Measurements from ENCODE around the gene SFPQ.
"Not testable (repeated sequence)": the region's sequence is repeated elsewhere in the genome, so short reads cannot be mapped to it uniquely, and the experiment has no call there.

Gene SFPQ

GRCh38 chr1:35186239-35186638 is 6.7 kb downstream of the SFPQ start:
- DNase-seq, result no peak

- no peak for DNase-seq
Measured at GRCh38 chr1:35185200-35185599, 7.7 kb downstream of the SFPQ start.

GRCh38 chr1:35184495-35185199 is 8.3 kb downstream of the SFPQ start:
- no peak for DNase-seq

DNA sequence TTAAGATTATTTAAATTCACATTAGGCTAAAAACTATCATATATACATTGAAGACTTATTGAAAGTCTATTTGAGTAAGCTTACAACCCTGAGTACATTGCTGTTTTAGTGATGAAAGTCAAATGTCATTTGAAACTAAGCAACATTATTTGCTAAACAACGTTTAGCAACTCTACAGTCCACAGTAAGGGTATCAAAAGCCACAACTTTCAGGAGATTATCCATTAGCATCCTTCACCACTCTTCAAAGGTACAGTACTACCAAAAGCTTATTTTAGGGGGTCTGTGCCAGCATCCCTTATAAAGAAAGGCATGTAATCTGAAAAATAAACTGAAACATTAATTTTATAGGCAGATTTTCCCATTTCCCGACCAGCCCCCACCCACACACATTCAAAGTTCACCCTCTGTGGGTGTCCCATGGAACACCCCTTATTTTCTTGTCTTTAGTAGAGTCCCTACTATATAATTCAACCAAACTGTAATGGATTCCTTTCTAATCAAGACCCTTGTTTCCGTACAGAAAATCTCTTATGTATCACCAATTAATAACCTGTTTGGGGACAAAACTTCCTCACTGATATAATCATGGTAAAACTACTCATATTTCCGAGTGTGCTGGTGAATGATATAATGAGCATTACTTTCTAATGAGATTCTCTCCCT is 11.0 kb downstream of the SFPQ start:
- no peak for DNase-seq

- no peak for DNase-seq
Measured at GRCh38 chr1:35180776-35181374, 12.1 kb downstream of the SFPQ start.

GRCh38 chr1:35179908-35180307 is 13.0 kb downstream of the SFPQ start:
- DNase-seq, result no peak

GRCh38 chr1:35178874-35179380 is 14.0 kb downstream of the SFPQ start:
- no peak for DNase-seq

- DNase-seq, result no peak
Measured at GRCh38 chr1:35178295-35178695, 14.7 kb downstream of the SFPQ start.

DNA sequence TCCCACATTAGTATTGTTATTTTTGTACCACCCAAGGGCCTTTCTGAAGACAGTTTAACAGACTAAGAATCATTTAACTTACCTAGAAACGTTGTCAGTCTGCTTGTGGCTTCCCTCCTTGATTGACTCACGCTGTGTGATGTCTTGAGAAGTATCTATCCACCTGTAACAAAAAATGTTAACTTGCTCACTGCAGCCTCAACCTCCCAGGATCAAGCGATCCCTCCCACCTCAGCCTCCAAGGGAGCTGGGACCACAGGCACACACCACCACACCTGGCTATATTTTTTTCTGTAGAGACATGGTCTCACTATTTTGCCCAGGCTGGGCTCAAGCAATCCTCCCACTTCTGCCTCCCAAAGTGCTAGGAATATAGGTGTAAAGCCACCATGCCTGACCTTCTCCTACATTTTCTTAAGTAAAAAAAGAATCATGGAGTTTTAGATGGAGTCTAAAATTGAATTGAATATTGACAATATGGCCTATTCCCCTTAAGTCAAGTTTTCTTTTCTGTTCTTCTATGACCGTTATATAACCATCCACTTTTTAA is 15.6 kb downstream of the SFPQ start:
- DNase-seq, result no peak

- no peak for DNase-seq
Measured at GRCh38 chr1:35175602-35176001, 17.3 kb downstream of the SFPQ start.

- DNase-seq, result no peak
Measured at GRCh38 chr1:35175098-35175576, 17.8 kb downstream of the SFPQ start.

- DNase-seq, result no peak
Measured at GRCh38 chr1:35173909-35174540, 18.9 kb downstream of the SFPQ start.

DNA sequence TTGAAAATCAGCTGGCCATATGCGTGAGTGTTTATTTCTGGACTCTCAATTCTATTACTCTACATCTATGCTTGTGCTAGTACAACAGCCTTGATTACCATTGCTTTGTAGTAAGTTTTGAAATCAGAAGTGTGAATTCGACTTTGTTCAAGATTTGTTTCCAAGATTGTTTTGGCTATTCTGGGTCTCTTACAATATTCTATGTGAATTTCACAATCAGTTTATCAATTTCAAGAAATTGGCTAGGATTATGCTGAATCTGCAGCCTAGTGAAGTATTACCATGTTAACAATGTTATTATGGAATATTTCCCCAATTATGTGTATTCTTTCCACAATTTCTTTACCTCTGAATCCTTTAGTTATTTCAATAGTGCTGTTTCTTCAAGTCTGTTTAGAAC is 19.5 kb downstream of the SFPQ start:
- DNase-seq, result no peak

- no peak for DNase-seq
Measured at GRCh38 chr1:35172022-35172421, 20.9 kb downstream of the SFPQ start.

DNA sequence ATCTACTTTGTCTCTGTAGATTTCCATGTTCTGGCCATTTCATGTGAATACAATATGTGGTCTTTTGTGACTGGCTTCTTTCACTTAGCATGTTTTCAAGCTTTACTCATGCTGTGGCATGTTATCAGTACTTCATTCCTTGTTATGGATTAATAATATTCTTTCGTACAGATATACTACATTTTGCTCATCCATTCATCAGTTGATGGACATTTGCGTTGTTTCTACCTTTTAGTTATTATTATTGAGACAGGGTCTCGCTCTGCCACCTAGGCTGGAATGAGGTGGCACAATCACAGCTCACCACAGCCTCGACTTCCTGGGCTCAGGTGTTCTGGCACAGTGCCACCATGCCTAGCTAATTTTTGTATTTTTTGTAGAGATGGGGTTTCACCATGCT is 21.4 kb downstream of the SFPQ start:
- no peak for DNase-seq

GRCh38 chr1:35164893-35165292 is 28.1 kb downstream of the SFPQ start:
- no peak for DNase-seq

DNA sequence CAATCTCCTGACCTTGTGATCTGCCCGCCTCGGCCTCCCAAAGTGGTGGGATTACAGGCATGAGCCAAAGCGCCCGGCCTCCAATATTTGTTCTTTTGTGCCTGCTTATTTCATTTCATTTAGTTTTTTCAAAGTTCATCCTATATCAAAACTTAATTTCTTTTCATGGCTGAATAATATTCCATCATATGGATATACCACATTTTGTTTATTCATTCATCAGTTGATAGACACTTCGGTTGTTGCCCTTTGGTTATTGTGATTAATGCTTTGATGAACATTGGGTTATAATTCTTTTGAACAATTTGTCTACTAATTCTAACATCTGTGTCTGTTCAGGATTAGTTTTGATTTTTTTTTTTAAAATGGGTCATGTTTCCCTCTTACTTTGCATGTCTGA is 41.7 kb downstream of the SFPQ start:
- DNase-seq, result no peak

DNA sequence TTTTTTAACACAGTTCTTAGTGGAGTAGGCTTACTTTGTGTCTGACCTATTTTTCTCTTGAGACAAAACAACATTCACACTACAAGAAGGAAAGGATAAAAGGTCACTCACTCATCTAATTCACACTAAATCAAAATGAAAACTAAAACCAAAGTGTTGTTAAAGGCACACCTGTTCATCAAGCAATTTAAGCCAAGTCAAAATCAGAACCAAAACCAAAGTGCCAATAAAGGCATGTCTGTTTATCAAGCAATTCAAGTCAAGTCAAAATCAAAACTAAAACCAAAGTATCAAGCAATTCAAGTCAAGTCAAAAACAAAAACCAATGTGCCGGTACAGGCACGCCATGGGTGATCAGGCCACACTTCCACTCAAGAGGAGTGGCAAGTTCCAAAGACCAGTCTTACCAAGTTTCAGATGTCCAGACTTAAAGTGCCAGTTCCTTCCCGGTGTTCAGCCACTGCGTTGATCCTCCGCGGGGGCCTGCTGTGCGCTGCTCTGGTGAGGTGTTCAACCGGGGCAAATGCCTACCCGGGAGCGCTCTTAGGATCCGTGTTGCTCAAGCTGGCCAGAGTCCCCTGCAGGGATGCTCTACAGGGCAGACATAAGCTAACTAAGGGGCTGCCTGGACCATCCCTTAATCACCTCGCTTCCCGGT is 46.9 kb downstream of the SFPQ start:
- DNase-seq, result peak; percentile 9

- DNase-seq, result no peak
Measured at GRCh38 chr1:35143737-35144508, 49.0 kb downstream of the SFPQ start.

DNA sequence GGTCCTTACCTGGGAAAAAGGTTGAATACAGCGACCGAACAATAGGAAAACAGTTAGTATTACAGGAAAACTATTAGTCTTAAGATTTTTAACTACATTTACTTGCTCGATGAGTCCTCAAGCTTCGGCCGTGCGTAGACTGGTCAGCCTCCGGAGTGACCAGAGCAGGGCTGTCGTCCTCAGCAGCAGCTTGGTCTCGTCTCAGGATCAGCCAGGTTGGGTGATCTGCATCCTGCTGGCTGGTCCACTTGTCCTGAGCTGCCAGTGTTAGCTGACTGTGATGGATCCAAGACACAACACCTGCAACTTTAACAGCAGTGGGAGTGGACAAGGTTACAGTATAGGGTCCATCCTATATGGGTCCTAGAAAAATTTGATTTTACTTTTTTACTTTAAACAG is 50.2 kb downstream of the SFPQ start:
- DNase-seq, result not testable (repeated sequence)

DNA sequence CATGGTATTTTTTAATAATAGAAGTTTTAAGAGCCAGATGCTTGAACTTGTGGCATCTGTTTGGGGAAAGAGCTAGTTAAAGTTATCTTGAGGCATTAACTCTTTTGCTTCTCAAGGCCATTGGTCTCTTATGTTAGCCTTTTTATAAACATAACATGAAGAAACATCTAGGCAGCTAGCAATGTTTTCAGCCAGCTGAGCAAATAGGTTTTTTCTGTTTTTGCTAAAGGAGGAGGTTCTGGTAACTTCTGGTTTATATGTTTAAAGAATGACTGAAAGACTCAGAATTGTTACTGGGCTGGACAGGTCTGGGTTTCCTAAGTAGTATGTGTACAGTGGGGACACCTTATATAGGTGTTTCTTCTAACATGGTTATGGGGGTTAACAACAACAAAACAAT is 50.7 kb downstream of the SFPQ start:
- not testable (repeated sequence) for DNase-seq

DNA sequence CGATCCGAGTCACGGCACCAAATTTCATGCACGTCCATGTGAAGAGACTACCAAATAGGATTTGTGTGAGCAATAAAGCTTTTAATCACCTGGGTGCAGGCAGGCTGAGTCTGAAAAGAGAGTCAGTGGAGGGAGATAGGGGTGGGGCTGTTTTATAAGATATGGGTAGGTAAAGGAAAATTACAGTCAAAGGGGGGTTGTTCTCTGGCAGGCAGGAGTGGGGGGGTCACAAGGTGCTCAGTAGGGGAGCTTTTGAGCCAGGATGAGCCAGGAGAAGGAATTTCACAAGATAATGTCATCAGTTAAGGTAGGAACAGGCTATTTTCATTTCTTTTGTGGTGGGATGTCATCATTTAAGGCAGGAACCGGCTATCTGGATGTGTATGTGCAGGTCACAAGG is 55.4 kb downstream of the SFPQ start:
- DNase-seq, result not testable (repeated sequence)
